HG02973 (cell line): ENCODE results near the gene AQP6.

Source experiments
- ATAC-seq: cut with Tn5 transposase; IDR thresholded peaks from one replicate; pipeline ENCODE4 v1.9.1; 2021; ENCODE audit warnings: moderate library complexity; ENCODE audit not compliant: unreplicated experiment

AQP6 gene

GRCh38 chr12:50025187-50026059 lies 52.7 kb downstream of the AQP6 start, which contains the start of gene RACGAP1:
Gene RACGAP1 (minus strand): TSS chr12:50025494. CDS start chr12:50016715, 8,779 bp downstream.
- ATAC-seq = peak; percentile 97

GRCh38 chr12:50026691-50027090 lies 53.9 kb downstream of the AQP6 start:
- ATAC-seq = no peak
